Measurements from ENCODE around the gene POU2AF1.
"Not testable (repeated sequence)": the region's sequence is repeated elsewhere in the genome, so short reads cannot be mapped to it uniquely, and the experiment has no call there.

POU2AF1 gene

DNA sequence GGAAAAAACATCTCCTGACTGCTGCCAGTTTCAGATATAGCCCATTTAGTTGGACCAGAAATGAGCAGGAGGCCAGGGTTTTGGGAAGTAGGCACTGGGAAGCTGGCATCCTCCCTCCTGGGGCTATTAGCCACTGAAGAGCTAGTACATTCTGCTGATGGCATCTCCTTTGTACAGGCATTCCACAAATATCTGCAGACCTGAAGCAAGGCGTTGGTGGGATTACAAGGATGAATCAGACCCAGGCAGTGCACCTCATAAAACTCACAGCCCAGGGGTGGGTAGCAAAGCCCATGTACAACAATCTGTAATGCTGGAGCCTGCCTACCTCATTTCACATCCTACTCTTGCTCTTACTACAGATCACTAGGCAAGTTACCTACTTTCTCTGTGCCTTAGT lies 27.5 kb upstream of the POU2AF1 start:
- H3K9me3 ChIP-seq (ENCODE audit: low read depth, low read length), result no peaks in the 10 kb centered on the region
- no peaks in the 10 kb centered on the region for H3K36me3 ChIP-seq (ENCODE audit: insufficient read depth, low read length)
- no peak for TF ChIP-seq EZH2 (IDR thresholded peaks at IDR 0.05)
- no peak for TF ChIP-seq FOXP2 (optimal IDR thresholded peaks at IDR 0.05; ENCODE audit: control extremely low read depth, extremely low read length, insufficient read depth)
- no peak for TF ChIP-seq POLR2AphosphoS5 (IDR thresholded peaks at IDR 0.05; ENCODE audit: borderline replicate concordance, low read depth, low read length)
- H3K4me3 ChIP-seq, result no peak overlapping the region
- no peak for DNase-seq (ENCODE audit: low read depth, low spot score)
- no peak overlapping the region for H3K9ac ChIP-seq (ENCODE audit: insufficient read length)
- H3K27ac ChIP-seq, result no peak overlapping the region

DNA sequence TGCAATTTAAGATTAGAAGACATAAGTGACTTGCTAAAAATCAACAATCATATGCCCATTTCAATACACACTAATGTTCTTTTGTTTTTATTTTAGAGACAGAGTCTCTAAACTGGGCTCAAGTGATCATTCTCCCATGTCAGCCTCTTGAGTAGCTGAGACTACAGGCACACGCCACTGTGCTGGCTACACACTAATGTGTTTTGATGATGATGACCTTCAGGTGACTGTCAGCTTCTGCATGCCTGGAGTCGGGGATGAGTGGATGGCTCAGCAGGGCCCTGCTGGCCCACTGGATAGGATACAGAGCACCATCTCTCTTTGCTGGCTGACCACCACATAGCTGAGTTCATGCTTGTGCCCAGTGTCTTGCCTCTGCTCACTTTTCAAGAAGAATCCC lies 27.0 kb upstream of the POU2AF1 start:
- no peak overlapping the region for H3K27ac ChIP-seq
- no peak overlapping the region for H3K9ac ChIP-seq (ENCODE audit: insufficient read length)
- TF ChIP-seq EZH2 (IDR thresholded peaks at IDR 0.05) (no peak), FOXP2 (optimal IDR thresholded peaks at IDR 0.05; ENCODE audit: control extremely low read depth, extremely low read length, insufficient read depth) (no peak), POLR2AphosphoS5 (IDR thresholded peaks at IDR 0.05; ENCODE audit: borderline replicate concordance, low read depth, low read length) (no peak)
- no peak for DNase-seq (ENCODE audit: low read depth, low spot score)
- no peaks in the 10 kb centered on the region for H3K36me3 ChIP-seq (ENCODE audit: insufficient read depth, low read length)
- no peak overlapping the region for H3K4me3 ChIP-seq
- H3K9me3 ChIP-seq (ENCODE audit: low read depth, low read length), result no peaks in the 10 kb centered on the region

DNA sequence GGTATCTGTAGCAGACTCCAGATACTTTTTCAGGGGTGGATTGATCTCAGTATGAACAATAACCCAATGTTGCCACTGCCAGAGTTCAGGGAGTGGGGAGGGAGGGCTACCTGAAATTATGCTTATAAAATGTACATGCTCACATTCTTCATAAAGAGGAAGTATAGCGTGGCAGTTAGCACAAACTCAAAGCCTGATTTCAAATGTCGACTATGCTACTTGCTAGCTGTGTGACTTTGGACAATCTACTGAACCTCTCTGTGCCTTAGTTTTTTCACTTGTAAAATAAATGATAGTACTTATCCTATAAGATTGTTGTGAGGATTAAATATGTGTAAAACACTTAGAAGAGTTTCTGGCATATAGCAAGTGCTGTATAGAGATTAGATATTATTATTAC lies 26.5 kb upstream of the POU2AF1 start:
- TF ChIP-seq FOXP2 (optimal IDR thresholded peaks at IDR 0.05; ENCODE audit: control extremely low read depth, extremely low read length, insufficient read depth) (no peak), EZH2 (IDR thresholded peaks at IDR 0.05) (no peak), POLR2AphosphoS5 (IDR thresholded peaks at IDR 0.05; ENCODE audit: borderline replicate concordance, low read depth, low read length) (no peak)
- no peak for DNase-seq (ENCODE audit: low read depth, low spot score)
- no peak overlapping the region for H3K27ac ChIP-seq

DNA sequence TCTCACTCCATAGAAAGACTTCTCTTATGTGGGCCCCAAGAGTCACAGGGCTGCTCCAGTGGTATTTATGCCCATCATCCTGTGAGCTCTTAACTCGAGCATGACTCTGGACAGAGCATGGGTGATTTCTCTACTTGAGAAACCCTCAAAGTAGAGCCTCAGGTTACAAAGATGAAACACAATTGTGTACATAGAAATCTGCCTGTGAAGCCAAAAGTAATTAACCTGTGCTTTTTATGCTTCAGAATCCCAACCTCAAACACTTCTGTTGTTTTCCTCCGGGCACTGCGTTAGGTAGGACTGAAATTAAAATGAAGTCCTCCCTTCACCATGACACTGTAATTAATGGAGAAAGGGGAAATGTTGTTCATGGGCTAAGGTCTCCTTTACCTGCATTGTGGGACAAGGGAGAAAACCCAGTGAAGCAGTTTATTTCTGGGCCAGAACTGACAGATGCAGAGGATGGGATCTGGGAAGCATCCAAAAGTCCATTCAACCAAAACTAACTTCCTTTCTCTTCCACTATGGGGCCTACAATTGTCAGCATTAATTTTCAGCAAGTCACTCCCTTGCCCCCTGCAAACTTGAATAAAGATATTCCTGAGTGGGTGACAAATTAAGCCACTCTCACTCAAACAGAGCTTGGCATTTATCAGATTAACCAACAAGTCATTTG lies 24.1 kb upstream of the POU2AF1 start:
- Histone ChIP-seq H3K36me3 (ENCODE audit: insufficient read depth, low read length) (no peaks in the 10 kb centered on the region), H3K27ac (no peak overlapping the region), H3K9me3 (ENCODE audit: low read depth, low read length) (no peaks in the 10 kb centered on the region), H3K9ac (ENCODE audit: insufficient read length) (no peak overlapping the region), H3K4me3 (no peak overlapping the region)
- no peak for DNase-seq (ENCODE audit: low read depth, low spot score)
- TF ChIP-seq POLR2AphosphoS5 (IDR thresholded peaks at IDR 0.05; ENCODE audit: borderline replicate concordance, low read depth, low read length) (no peak), FOXP2 (optimal IDR thresholded peaks at IDR 0.05; ENCODE audit: control extremely low read depth, extremely low read length, insufficient read depth) (no peak), EZH2 (IDR thresholded peaks at IDR 0.05) (no peak)

More for the DNA sequence above, 26.5 kb upstream of the POU2AF1 start:
- Histone ChIP-seq H3K9me3 (ENCODE audit: low read depth, low read length) (no peaks in the 10 kb centered on the region), H3K9ac (ENCODE audit: insufficient read length) (no peak overlapping the region), H3K4me3 (no peak overlapping the region), H3K36me3 (ENCODE audit: insufficient read depth, low read length) (no peaks in the 10 kb centered on the region)

DNA sequence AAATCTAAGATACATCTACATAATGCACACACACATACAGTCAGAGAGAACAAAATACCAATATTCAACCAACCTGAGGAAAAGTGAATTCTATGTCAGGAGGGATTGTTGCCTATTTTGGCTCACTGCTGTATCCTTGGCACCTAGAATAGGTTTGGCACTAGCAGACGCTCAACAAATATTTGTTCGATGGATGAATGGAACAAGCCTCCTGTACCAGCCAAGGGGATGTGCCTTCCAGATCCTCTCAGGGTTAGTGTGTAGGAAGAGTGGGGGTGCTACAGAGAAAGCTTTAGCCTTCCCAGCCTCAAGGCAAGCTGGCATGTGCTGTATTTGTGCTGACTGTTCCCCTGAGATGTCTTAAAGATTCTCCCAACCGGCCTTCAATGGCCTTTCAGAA lies 23.3 kb upstream of the POU2AF1 start:
- no peaks in the 10 kb centered on the region for H3K36me3 ChIP-seq (ENCODE audit: insufficient read depth, low read length)
- H3K9me3 ChIP-seq (ENCODE audit: low read depth, low read length), result no peaks in the 10 kb centered on the region

DNA sequence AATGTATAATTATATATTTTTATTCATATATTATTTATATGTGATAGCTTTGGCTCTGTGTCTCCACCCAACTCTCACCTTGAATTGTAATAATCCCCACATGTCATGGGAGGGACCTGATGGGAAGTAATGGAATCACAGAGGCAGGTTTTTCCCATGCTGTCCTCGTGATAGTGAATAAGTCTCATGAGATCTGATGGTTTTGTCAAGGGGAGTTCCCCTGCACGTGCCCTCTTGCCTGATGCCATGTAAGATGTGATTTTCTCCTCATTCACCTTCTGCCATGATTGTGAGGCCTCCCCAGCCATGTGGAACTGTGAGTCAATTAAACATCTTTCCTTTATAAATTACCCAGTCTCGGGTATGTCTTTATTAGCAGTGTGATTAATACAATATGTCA lies 22.9 kb upstream of the POU2AF1 start:
- H3K27ac ChIP-seq, result not testable (repeated sequence)

More for the DNA sequence above, 23.3 kb upstream of the POU2AF1 start:
- Histone ChIP-seq H3K27ac (no peak overlapping the region), H3K4me3 (no peak overlapping the region), H3K9ac (ENCODE audit: insufficient read length) (no peak overlapping the region)
- DNase-seq (ENCODE audit: low read depth, low spot score), result no peak
- no peak for TF ChIP-seq FOXP2 (optimal IDR thresholded peaks at IDR 0.05; ENCODE audit: control extremely low read depth, extremely low read length, insufficient read depth)
- no peak for TF ChIP-seq EZH2 (IDR thresholded peaks at IDR 0.05)
- TF ChIP-seq POLR2AphosphoS5 (IDR thresholded peaks at IDR 0.05; ENCODE audit: borderline replicate concordance, low read depth, low read length), result no peak

DNA sequence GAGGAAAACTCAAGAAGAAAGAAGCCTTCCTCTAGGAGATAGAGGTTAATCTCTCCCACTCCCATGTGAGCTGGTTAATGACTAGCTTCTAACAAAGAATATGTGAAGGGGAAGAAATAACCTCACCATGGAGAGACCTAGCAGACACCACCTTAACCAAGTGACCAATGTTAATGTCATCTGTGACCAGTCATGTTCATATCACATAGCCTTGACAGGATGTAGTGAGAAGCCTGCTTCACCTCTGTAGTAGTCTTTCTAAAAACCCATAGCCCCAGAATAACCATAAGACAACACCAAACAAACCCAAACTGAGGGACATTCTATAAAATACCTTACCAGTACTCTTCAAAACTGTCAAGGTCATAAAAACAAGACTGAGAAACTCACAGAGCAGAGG lies 21.5 kb upstream of the POU2AF1 start:
- no peak for DNase-seq (ENCODE audit: low read depth, low spot score)
- no peak for TF ChIP-seq POLR2AphosphoS5 (IDR thresholded peaks at IDR 0.05; ENCODE audit: borderline replicate concordance, low read depth, low read length)
- no peak for TF ChIP-seq EZH2 (IDR thresholded peaks at IDR 0.05)
- no peak for TF ChIP-seq FOXP2 (optimal IDR thresholded peaks at IDR 0.05; ENCODE audit: control extremely low read depth, extremely low read length, insufficient read depth)
- no peak overlapping the region for H3K4me3 ChIP-seq
- no peaks in the 10 kb centered on the region for H3K9me3 ChIP-seq (ENCODE audit: low read depth, low read length)
- no peak overlapping the region for H3K27ac ChIP-seq
- H3K36me3 ChIP-seq (ENCODE audit: insufficient read depth, low read length), result no peaks in the 10 kb centered on the region
- H3K9ac ChIP-seq (ENCODE audit: insufficient read length), result no peak overlapping the region

More for the DNA sequence above, 22.9 kb upstream of the POU2AF1 start:
- H3K36me3 ChIP-seq (ENCODE audit: insufficient read depth, low read length); H3K9me3 ChIP-seq (ENCODE audit: low read depth, low read length); H3K4me3 ChIP-seq; H3K9ac ChIP-seq (ENCODE audit: insufficient read length); DNase-seq (ENCODE audit: low read depth, low spot score): not testable (repeated sequence)

DNA sequence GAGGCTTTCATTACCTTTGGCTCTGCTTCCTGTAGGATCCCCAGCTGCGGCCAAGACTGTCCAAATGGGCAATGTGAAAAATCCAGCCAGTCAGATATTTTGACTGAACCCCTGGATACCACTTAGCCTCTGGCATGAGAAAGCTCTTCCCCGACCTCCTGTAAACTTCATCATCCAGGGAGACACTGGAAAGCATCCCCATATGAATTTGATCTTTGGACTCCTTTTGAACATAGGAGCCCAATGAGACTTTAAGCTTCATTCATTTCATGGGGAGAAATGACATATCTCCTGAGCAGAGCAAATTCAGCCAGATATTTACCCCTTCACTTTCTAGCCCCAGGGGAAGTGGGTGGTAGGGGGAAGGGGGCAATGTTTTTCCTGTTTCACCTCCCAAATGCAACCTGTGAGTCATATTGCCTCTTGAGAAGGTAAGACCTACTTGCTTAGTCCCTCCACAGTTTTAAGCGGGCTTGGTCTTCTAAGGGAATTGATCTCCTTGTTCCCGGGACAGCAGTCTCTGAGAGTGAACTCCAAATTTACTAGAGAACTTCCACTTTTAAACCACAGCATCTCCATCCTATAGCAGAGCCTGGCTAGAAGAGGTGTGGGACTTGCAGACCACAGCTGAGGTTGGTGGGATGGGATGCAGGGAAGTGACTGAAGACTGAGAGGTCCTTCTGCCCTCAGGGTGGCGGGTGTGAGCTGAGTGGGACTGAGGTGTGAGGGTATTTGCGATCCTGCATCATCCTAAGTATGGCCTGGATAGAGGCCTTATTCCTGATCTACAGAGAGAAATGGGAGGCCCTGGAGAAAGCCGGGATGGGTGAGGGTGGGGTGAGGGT lies 20.3 kb upstream of the POU2AF1 start:
- Histone ChIP-seq H3K9me3 (ENCODE audit: low read depth, low read length) (no peaks in the 10 kb centered on the region), H3K36me3 (ENCODE audit: insufficient read depth, low read length) (no peaks in the 10 kb centered on the region), H3K9ac (ENCODE audit: insufficient read length) (no peak overlapping the region), H3K27ac (no peak overlapping the region), H3K4me3 (no peak overlapping the region)
- no peak for TF ChIP-seq EZH2 (IDR thresholded peaks at IDR 0.05)
- DNase-seq (ENCODE audit: low read depth, low spot score), result no peak

DNA sequence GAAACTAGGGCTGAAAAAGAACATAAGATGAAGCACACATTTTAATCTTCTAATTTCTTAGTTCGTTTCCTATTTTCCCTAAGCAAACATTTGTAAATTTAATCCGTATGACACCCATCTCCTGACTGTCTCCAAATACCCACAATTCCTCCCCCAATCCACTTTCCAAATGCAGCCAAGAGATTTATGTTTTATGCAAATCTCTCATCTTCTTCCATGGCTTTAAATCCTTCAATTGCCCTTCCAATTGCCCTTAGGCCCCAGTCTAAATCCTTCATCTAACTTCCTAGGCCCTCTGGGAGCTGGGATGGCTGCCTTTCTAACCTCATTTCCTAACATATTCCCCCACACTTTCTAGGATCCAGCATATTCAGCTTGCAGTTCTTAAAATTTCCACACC lies 18.0 kb upstream of the POU2AF1 start:
- H3K4me3 ChIP-seq, result no peak overlapping the region
- no peaks in the 10 kb centered on the region for H3K9me3 ChIP-seq (ENCODE audit: low read depth, low read length)
- TF ChIP-seq POLR2AphosphoS5 (IDR thresholded peaks at IDR 0.05; ENCODE audit: borderline replicate concordance, low read depth, low read length) (peak; percentile 49; the same call in 1 of the 2 replicates), FOXP2 (optimal IDR thresholded peaks at IDR 0.05; ENCODE audit: control extremely low read depth, extremely low read length, insufficient read depth) (no peak), EZH2 (IDR thresholded peaks at IDR 0.05) (no peak)
- H3K27ac ChIP-seq, result no peak overlapping the region
- peak; percentile 51 for DNase-seq (ENCODE audit: low read depth, low spot score)
- H3K9ac ChIP-seq (ENCODE audit: insufficient read length), result no peak overlapping the region
- no peaks in the 10 kb centered on the region for H3K36me3 ChIP-seq (ENCODE audit: insufficient read depth, low read length)
